SK-N-SH (cell line): ENCODE data around the gene EFCAB13. TPM values are rescaled to one million over a fixed set of nuclear protein-coding genes. Genes with fewer than 3 reads are reported as not detected.

Source experiments
- CTCF ChIA-PET: fragments of 300-600, 350-600 bp; formaldehyde crosslinking; extraction: SDS; loops from one replicate; lab custom pipeline; 2021; lab: Yijun Ruan, JAX
- POLR2A ChIA-PET: fragments of 350-600 bp; sonication (Branson Sonifier 250); formaldehyde crosslinking; extraction: SDS; loops from one replicate; lab custom pipeline; 2020; ENCODE audit warnings: antibody characterized with exemption, inconsistent platforms; lab: Yijun Ruan, JAX
- DNase-seq: peaks from one replicate; pipeline ENCODE4 v3.0.0; 2012
- H2AFZ ChIP-seq: fragments of 200-600 bp; sonication (generic); 2 replicates; pipeline ENCODE4 v1.8.1; 2016; ENCODE audit warnings: antibody characterized with exemption, mild to moderate bottlenecking, low read depth
- H3F3A ChIP-seq: fragments of 200-600 bp; sonication (generic); replicated peaks from 2 replicates; pipeline ENCODE3; 2016; ENCODE audit warnings: antibody characterized with exemption, mild to moderate bottlenecking; ENCODE audit not compliant: insufficient read depth
- H3K27ac ChIP-seq, 2 experiments: fragments of 200-500 bp in 1 of 2; fragments of 200-600 bp in 1 of 2; sonication (Bioruptor generic) in 1 of 2; sonication (generic), shearing (Covaris generic) in 1 of 2; 2 replicates each; pipeline versions ENCODE4 v1.5.1 to v1.6.1; 2014 to 2016; ENCODE audit warnings: low read depth in 2 of 2, inconsistent platforms in 1 of 2, low read length in 1 of 2, mild to moderate bottlenecking in 1 of 2, mixed read lengths in 1 of 2
- H3K27me3 ChIP-seq: fragments of 200-600 bp; sonication (generic), shearing (Covaris generic); 2 replicates; pipeline ENCODE4 v1.6.1; 2016; ENCODE audit warnings: mixed run types; ENCODE audit not compliant: insufficient read depth
- H3K36me3 ChIP-seq, 2 experiments: fragments of 200-500 bp in 1 of 2; fragments of 200-600 bp in 1 of 2; sonication (Bioruptor generic) in 1 of 2; sonication (generic) in 1 of 2; replicated peaks in 1 of 2; 2 replicates each; pipeline versions ENCODE3 to v1.5.1; 2014 to 2016; ENCODE audit warnings: low read length in 1 of 2, mild to moderate bottlenecking in 1 of 2; ENCODE audit not compliant: insufficient read depth in 2 of 2, control insufficient read depth in 1 of 2
- H3K4me1 ChIP-seq, 2 experiments: fragments of 200-500 bp in 1 of 2; fragments of 200-600 bp in 1 of 2; sonication (Bioruptor generic) in 1 of 2; sonication (generic), shearing (Covaris generic) in 1 of 2; 2 replicates each; pipeline versions ENCODE4 v1.5.1 to v1.6.1; 2014 to 2016; ENCODE audit warnings: low read depth in 1 of 2, low read length in 1 of 2, mixed run types in 1 of 2; ENCODE audit not compliant: insufficient read depth in 2 of 2, control insufficient read depth in 1 of 2
- H3K4me2 ChIP-seq: fragments of 200-600 bp; sonication (generic), shearing (Covaris generic); 2 replicates; pipeline ENCODE4 v1.6.1; 2017; ENCODE audit warnings: mixed run types
- H3K4me3 ChIP-seq, 2 experiments: fragments of 200-500 bp in 1 of 2; fragments of 200-600 bp in 1 of 2; sonication (Bioruptor generic) in 1 of 2; sonication (generic), shearing (Covaris generic) in 1 of 2; 2 replicates each; pipeline versions ENCODE4 v1.5.1 to v1.8.1; 2014 to 2016; ENCODE audit warnings: low read depth in 2 of 2, inconsistent platforms in 1 of 2, low read length in 1 of 2, mild to moderate bottlenecking in 1 of 2, mixed read lengths in 1 of 2, moderate library complexity in 1 of 2
- H3K79me2 ChIP-seq: fragments of 200-600 bp; sonication (generic); 2 replicates; pipeline ENCODE4 v1.8.1; 2017; ENCODE audit warnings: mild to moderate bottlenecking; ENCODE audit not compliant: insufficient read depth
- H3K9ac ChIP-seq: fragments of 200-600 bp; sonication (generic); 2 replicates; pipeline ENCODE4 v1.6.1; 2017; ENCODE audit warnings: mixed run types
- H3K9me2 ChIP-seq: fragments of 200-600 bp; sonication (generic); 2 replicates; pipeline ENCODE4 v1.6.1; 2017; ENCODE audit warnings: mixed run types
- H3K9me3 ChIP-seq: fragments of 200-600 bp; sonication (generic); 2 replicates; pipeline ENCODE4 v1.6.1; 2017; ENCODE audit warnings: mixed run types, mild to moderate bottlenecking, moderate library complexity
- H4K20me1 ChIP-seq: fragments of 200-600 bp; sonication (generic); 2 replicates; pipeline ENCODE4 v1.6.1; 2017; ENCODE audit warnings: mild to moderate bottlenecking, mixed run types; ENCODE audit not compliant: insufficient read depth
- CHD2 ChIP-seq: fragments of 150-350 bp; IDR thresholded peaks from 2 replicates; pipeline ENCODE4 v1.6.1; 2018; ENCODE audit warnings: low read length; ENCODE audit not compliant: partially characterized antibody
- EZH2phosphoT487 ChIP-seq: fragments of 200-600 bp; sonication (generic); IDR thresholded peaks from 2 replicates; pipeline ENCODE4 v1.6.1; 2017; ENCODE audit warnings: low read depth, mixed run types, mild to moderate bottlenecking, antibody characterized with exemption, moderate library complexity, borderline replicate concordance
- FOXM1 ChIP-seq: IDR thresholded peaks from 2 replicates; pipeline ENCODE4 v1.4.0; 2012; ENCODE audit warnings: low read depth, mild to moderate bottlenecking
- JUND ChIP-seq: IDR thresholded peaks from 2 replicates; pipeline ENCODE4 v1.4.0; 2012
- MEF2A ChIP-seq: IDR thresholded peaks from 2 replicates; pipeline ENCODE4 v1.4.0; 2012; ENCODE audit warnings: low read depth, borderline replicate concordance
- MXI1 ChIP-seq: IDR thresholded peaks from 2 replicates; pipeline ENCODE4 v1.6.1; 2012; ENCODE audit warnings: mild to moderate bottlenecking, low read depth, low read length, improper control_type of control experiment
- NFIC ChIP-seq: IDR thresholded peaks from 2 replicates; pipeline ENCODE4 v1.4.0; 2012; ENCODE audit warnings: borderline replicate concordance
- POLR2AphosphoS5 ChIP-seq: IDR thresholded peaks from 2 replicates; pipeline ENCODE4 v1.6.1; 2012; ENCODE audit warnings: low read depth, low read length
- SMC3 ChIP-seq: IDR thresholded peaks from 2 replicates; pipeline ENCODE4 v1.6.1; 2012; ENCODE audit warnings: low read depth, low read length, improper control_type of control experiment
- WGBS: methylation state at CpG from one replicate; pipeline ENCODE4 v1.1.6; 2017; ENCODE audit warnings: low lambda C conversion rate; 5-methylcytosine and 5-hydroxymethylcytosine counted together
- polyA plus RNA-seq, 3 experiments: library from polyadenylated mRNA; depleted of rRNA; stranded (reverse); fragments of >200 nt; gene quantifications; 2 replicates each; pipeline ENCODE4 v1.2.3, GENCODE V29; 2012
- TF ChIP-seq, protein P1 (sequence below): IDR thresholded peaks from 2 replicates; pipeline ENCODE4 v1.6.1; 2012; ENCODE audit warnings: mild to moderate bottlenecking, low read depth, low read length, moderate library complexity
- TF ChIP-seq, protein P2 (sequence below): fragments of 150-350 bp; IDR thresholded peaks from 2 replicates; pipeline ENCODE4 v1.6.1; 2017; ENCODE audit warnings: antibody characterized with exemption, low read length, low read depth, borderline replicate concordance
- TF ChIP-seq, protein P3 (sequence below): IDR thresholded peaks from 2 replicates; pipeline ENCODE4 v1.4.0; 2012; ENCODE audit warnings: low read depth, borderline replicate concordance
- TF ChIP-seq, protein P4 (sequence below): fragments of 200-600 bp; sonication (generic); IDR thresholded peaks from 2 replicates; pipeline ENCODE4 v1.6.1; 2017; ENCODE audit warnings: antibody characterized with exemption, mild to moderate bottlenecking, moderate library complexity

EFCAB13 gene
- polyA plus RNA-seq, 1 of the 3 experiments (the other 2 are of a cell fraction): 0.16 TPM

DNA sequence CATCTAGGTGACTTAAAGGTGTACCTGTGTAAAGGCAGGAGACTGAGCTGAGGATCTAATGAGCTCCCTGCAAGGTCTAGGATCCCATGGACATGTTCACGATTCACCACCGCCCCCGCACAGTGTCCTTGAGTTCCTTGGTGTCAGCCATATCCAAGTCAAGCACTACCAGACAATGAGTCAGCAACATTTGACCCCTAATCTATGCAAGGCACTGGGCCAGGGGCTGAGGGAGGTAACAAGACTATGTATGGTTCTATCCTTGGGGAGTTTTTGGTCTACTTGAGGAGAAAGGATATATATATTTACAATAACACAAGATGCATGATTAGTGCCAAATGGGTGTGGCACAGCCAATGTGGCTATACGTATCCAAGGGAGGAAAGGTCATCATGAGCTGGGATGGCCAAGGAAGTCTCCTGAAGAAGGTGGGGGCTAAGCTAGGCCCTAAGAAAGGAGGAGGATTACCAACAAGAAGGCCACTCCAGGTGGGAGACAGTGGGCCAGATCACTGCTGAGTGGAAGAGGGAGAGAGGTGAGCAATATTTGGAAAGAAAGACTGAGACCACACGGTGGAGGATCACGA, 35.1 kb upstream of the EFCAB13 start:
- H3K27ac ChIP-seq: no peak overlapping the region
- no peaks in the 10 kb centered on the region for H3K4me1 ChIP-seq
- H3K9me2 ChIP-seq: no peaks in the 10 kb centered on the region
- no peaks in the 10 kb centered on the region for H4K20me1 ChIP-seq
- H3K4me3 ChIP-seq: no peak overlapping the region
- H3K27me3 ChIP-seq: no peaks in the 10 kb centered on the region
- 82% methylated on average over 6 of the region's 6 CpGs for WGBS
- H3K36me3 ChIP-seq: peaks cover 0 to 7% of the 10 kb centered on the region in 2 experiments
- TF ChIP-seq FOXM1: no peak
- no peak overlapping the region for H3K4me2 ChIP-seq
- ChIA-PET POLR2A (interaction anchor here (1.2 kb wide), 1 partner anchor 48 kb away, joined by 3 read pairs; no protein-coding TSS in a partner anchor), CTCF (interaction anchor here (0.7 to 2.1 kb wide), 2 partner anchors 27 to 348 kb away, joined by 3 to 12 read pairs; no protein-coding TSS in a partner anchor)
- no peaks in the 10 kb centered on the region for H3F3A ChIP-seq
- H3K9me3 ChIP-seq: no peaks in the 10 kb centered on the region
- no peaks in the 10 kb centered on the region for H3K79me2 ChIP-seq
- no peak overlapping the region for H3K9ac ChIP-seq
- no peak for DNase-seq
- H2AFZ ChIP-seq: no peak overlapping the region

DNA sequence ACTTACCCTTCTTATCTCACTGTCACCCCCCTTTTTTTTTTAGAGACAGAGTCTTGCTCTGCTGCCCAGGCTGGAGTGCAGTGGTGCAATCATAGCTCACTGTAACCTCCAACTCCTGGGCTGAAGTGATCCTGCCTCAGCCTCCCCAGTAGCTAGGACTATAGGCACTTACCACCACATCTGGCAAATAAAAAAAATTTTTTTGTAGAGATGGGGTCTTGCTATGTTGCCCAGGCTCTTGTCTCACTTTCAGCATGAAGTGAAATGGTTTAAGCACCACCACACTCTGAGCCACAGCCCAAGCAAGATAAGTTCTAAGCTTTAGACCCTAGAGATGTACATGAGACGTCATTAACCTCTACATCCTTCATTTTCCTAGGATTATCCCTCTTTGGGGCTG, 34.5 kb upstream of the EFCAB13 start:
- no peak overlapping the region for H3K9ac ChIP-seq
- H3K9me3 ChIP-seq: no peaks in the 10 kb centered on the region
- H2AFZ ChIP-seq: no peak overlapping the region
- TF ChIP-seq SMC3: no peak
- no peak for TF ChIP-seq MEF2A
- TF ChIP-seq, all 33 proteins: peak for 0
- H4K20me1 ChIP-seq: no peaks in the 10 kb centered on the region
- H3K4me2 ChIP-seq: no peak overlapping the region
- ChIA-PET CTCF (interaction anchor here (0.7 to 2.1 kb wide), 5 partner anchors 11 to 348 kb away, joined by 3 to 12 read pairs (median 3); no protein-coding TSS in a partner anchor), POLR2A (interaction anchor here (1.8 kb wide), 1 partner anchor 11 kb away, joined by 5 read pairs; no protein-coding TSS in a partner anchor)
- H3K36me3 ChIP-seq: peaks cover 0 to 7% of the 10 kb centered on the region in 2 experiments
- DNase-seq: no peak
- H3K79me2 ChIP-seq: no peaks in the 10 kb centered on the region
- H3K4me3 ChIP-seq: no peak overlapping the region
- H3F3A ChIP-seq: no peaks in the 10 kb centered on the region
- no peaks in the 10 kb centered on the region for H3K9me2 ChIP-seq
- no peaks in the 10 kb centered on the region for H3K27me3 ChIP-seq
- 75% methylated on average over 1 of the region's 1 CpG for WGBS
- H3K27ac ChIP-seq: no peak overlapping the region
- no peaks in the 10 kb centered on the region for H3K4me1 ChIP-seq

DNA sequence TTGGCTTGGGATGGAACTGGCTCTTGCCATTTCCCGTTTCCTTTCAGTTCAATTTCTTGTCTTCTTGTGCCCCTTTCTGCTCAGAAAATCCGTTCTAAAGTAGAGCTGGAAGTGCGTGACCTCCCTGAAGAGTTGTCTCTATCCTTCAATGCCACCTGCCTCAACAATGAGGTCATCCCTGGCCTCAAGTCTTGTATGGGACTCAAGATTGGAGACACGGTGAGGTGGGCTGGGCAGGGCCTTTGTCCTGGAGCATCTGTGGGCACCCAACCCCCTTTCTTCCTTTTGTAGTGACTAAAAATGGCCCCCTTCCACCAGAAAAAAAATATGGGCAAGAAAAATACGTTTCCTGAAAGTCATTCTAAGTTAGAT, 32.9 kb upstream of the EFCAB13 start:
- POLR2A ChIA-PET: interaction anchor here (1.8 kb wide), 1 partner anchor 9 kb away, joined by 5 read pairs; no protein-coding TSS in a partner anchor
- TF ChIP-seq, protein P1, sequence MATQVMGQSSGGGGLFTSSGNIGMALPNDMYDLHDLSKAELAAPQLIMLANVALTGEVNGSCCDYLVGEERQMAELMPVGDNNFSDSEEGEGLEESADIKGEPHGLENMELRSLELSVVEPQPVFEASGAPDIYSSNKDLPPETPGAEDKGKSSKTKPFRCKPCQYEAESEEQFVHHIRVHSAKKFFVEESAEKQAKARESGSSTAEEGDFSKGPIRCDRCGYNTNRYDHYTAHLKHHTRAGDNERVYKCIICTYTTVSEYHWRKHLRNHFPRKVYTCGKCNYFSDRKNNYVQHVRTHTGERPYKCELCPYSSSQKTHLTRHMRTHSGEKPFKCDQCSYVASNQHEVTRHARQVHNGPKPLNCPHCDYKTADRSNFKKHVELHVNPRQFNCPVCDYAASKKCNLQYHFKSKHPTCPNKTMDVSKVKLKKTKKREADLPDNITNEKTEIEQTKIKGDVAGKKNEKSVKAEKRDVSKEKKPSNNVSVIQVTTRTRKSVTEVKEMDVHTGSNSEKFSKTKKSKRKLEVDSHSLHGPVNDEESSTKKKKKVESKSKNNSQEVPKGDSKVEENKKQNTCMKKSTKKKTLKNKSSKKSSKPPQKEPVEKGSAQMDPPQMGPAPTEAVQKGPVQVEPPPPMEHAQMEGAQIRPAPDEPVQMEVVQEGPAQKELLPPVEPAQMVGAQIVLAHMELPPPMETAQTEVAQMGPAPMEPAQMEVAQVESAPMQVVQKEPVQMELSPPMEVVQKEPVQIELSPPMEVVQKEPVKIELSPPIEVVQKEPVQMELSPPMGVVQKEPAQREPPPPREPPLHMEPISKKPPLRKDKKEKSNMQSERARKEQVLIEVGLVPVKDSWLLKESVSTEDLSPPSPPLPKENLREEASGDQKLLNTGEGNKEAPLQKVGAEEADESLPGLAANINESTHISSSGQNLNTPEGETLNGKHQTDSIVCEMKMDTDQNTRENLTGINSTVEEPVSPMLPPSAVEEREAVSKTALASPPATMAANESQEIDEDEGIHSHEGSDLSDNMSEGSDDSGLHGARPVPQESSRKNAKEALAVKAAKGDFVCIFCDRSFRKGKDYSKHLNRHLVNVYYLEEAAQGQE: no peak
- TF ChIP-seq NFIC (no peak), EZH2phosphoT487 (no peak), CHD2 (no peak), SMC3 (no peak), POLR2AphosphoS5 (no peak), JUND (no peak), MXI1 (no peak)
- TF ChIP-seq, protein P2, sequence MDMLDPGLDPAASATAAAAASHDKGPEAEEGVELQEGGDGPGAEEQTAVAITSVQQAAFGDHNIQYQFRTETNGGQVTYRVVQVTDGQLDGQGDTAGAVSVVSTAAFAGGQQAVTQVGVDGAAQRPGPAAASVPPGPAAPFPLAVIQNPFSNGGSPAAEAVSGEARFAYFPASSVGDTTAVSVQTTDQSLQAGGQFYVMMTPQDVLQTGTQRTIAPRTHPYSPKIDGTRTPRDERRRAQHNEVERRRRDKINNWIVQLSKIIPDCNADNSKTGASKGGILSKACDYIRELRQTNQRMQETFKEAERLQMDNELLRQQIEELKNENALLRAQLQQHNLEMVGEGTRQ: no peak
- TF ChIP-seq, protein P3, sequence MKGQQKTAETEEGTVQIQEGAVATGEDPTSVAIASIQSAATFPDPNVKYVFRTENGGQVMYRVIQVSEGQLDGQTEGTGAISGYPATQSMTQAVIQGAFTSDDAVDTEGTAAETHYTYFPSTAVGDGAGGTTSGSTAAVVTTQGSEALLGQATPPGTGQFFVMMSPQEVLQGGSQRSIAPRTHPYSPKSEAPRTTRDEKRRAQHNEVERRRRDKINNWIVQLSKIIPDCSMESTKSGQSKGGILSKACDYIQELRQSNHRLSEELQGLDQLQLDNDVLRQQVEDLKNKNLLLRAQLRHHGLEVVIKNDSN: no peak
- TF ChIP-seq, protein P4, sequence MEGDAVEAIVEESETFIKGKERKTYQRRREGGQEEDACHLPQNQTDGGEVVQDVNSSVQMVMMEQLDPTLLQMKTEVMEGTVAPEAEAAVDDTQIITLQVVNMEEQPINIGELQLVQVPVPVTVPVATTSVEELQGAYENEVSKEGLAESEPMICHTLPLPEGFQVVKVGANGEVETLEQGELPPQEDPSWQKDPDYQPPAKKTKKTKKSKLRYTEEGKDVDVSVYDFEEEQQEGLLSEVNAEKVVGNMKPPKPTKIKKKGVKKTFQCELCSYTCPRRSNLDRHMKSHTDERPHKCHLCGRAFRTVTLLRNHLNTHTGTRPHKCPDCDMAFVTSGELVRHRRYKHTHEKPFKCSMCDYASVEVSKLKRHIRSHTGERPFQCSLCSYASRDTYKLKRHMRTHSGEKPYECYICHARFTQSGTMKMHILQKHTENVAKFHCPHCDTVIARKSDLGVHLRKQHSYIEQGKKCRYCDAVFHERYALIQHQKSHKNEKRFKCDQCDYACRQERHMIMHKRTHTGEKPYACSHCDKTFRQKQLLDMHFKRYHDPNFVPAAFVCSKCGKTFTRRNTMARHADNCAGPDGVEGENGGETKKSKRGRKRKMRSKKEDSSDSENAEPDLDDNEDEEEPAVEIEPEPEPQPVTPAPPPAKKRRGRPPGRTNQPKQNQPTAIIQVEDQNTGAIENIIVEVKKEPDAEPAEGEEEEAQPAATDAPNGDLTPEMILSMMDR: no peak

More for the DNA sequence above, 32.9 kb upstream of the EFCAB13 start:
- Histone ChIP-seq H3K9me3 (no peaks in the 10 kb centered on the region), H3K36me3 (peaks cover 0 to 7% of the 10 kb centered on the region in 2 experiments), H3K9me2 (no peaks in the 10 kb centered on the region), H3K27me3 (no peaks in the 10 kb centered on the region), H3F3A (no peaks in the 10 kb centered on the region), H3K27ac (no peak overlapping the region), H3K79me2 (no peaks in the 10 kb centered on the region), H4K20me1 (no peaks in the 10 kb centered on the region), H3K4me2 (no peak overlapping the region), H3K4me3 (no peak overlapping the region), H3K4me1 (no peaks in the 10 kb centered on the region; a peak in 1 of 4 replicates), H2AFZ (no peak overlapping the region), H3K9ac (no peak overlapping the region)
- WGBS: 79% methylated on average over 5 of the region's 5 CpGs
- DNase-seq: no peak
- CTCF ChIA-PET: interaction anchor here (1.2 to 2.1 kb wide), 3 partner anchors 16 to 25 kb away, joined by 3 to 12 read pairs (median 8); no protein-coding TSS in a partner anchor
